GM12878 (cell line): ENCODE measurements around the gene ZNF470.

ENCODE experiments used
- CREB1 ChIP-seq: IDR thresholded peaks from 2 replicates; pipeline ENCODE4 v1.6.1; 2012; ENCODE audit warnings: low read depth, mild to moderate bottlenecking, inconsistent platforms
- CTCF ChIP-seq, 3 experiments: IDR thresholded peaks in 2 of 3; conservative IDR thresholded peaks in 1 of 3; 2 replicates each; pipeline ENCODE4 v1.5.1; 2011; ENCODE audit warnings: low read depth in 3 of 3, low read length in 3 of 3, mild to moderate bottlenecking in 3 of 3, control low read depth in 2 of 3, moderate library complexity in 2 of 3, inconsistent platforms in 1 of 3, mixed read lengths in 1 of 3; ENCODE audit not compliant: control insufficient read depth in 2 of 3, insufficient read depth in 1 of 3; ENCODE audit errors: extremely low read depth in 1 of 3
- EP300 ChIP-seq, 2 experiments: fragments of 150-350 bp in 1 of 2; IDR thresholded peaks; 2 replicates each; pipeline ENCODE4 v1.6.1; 2011 to 2012; ENCODE audit warnings: low read depth in 2 of 2, low read length in 2 of 2, borderline replicate concordance in 1 of 2, improper control_type of control experiment in 1 of 2, inconsistent platforms in 1 of 2; ENCODE audit not compliant: control insufficient read depth in 1 of 2
- HDAC2 ChIP-seq: fragments of 200-600 bp; sonication (generic); IDR thresholded peaks from 2 replicates; pipeline ENCODE4 v1.6.1; 2017
- KDM1A ChIP-seq: fragments of 200-600 bp; sonication (generic); IDR thresholded peaks from 2 replicates; pipeline ENCODE4 v1.6.1; 2016; ENCODE audit warnings: borderline replicate concordance
- PAX5 ChIP-seq: IDR thresholded peaks from 2 replicates; pipeline ENCODE4 v1.6.1; 2011; ENCODE audit warnings: low read depth, low read length, borderline replicate concordance
- PKNOX1 ChIP-seq: fragments of 450-650 bp; IDR thresholded peaks from 2 replicates; pipeline ENCODE4 v1.6.1; 2016; ENCODE audit warnings: mild to moderate bottlenecking
- POLR2A ChIP-seq: IDR thresholded peaks from 2 replicates; pipeline ENCODE4 v1.6.1; 2011; ENCODE audit warnings: low read depth, mild to moderate bottlenecking, low read length
- SPI1 ChIP-seq: IDR thresholded peaks from 2 replicates; pipeline ENCODE4 v1.6.1; 2011; ENCODE audit warnings: low read depth, mild to moderate bottlenecking, low read length, moderate library complexity, borderline replicate concordance; ENCODE audit not compliant: insufficient read depth
- TBL1XR1 ChIP-seq: IDR thresholded peaks from 2 replicates; pipeline ENCODE4 v1.6.1; 2012; ENCODE audit warnings: low read depth, low read length, improper control_type of control experiment
- TCF7 ChIP-seq: IDR thresholded peaks from 2 replicates; pipeline ENCODE4 v1.6.1; 2014; ENCODE audit warnings: antibody characterized with exemption, borderline replicate concordance
- ZNF207 ChIP-seq: fragments of 450-650 bp; IDR thresholded peaks from 2 replicates; pipeline ENCODE4 v1.6.1; 2014; ENCODE audit warnings: antibody characterized with exemption, mild to moderate bottlenecking, borderline replicate concordance

GRCh38 chr19:56596676-56597075 is 29.4 kb downstream of the ZNF470 start:
- no peak for TF ChIP-seq CTCF (IDR thresholded peaks at IDR 0.05 in 2 of 3, conservative IDR thresholded peaks at IDR 0.05 in 1 of 3; ENCODE audit: control insufficient read depth in 2 of 3, extremely low read depth in 1 of 3, insufficient read depth in 1 of 3, low read depth in 3 of 3, low read length in 3 of 3)
- TF ChIP-seq TCF7 = no peak
- TF ChIP-seq POLR2A = no peak
- no peak for TF ChIP-seq PAX5
- no peak for TF ChIP-seq CREB1
- no peak for TF ChIP-seq HDAC2
- TF ChIP-seq SPI1 = no peak
- TF ChIP-seq KDM1A = no peak
- no peak for TF ChIP-seq ZNF207
- no peak for TF ChIP-seq PKNOX1
- no peak for TF ChIP-seq EP300 (IDR thresholded peaks at IDR 0.05; ENCODE audit: borderline replicate concordance in 1 of 2, control insufficient read depth in 1 of 2, low read depth in 2 of 2, low read length in 2 of 2)
- no peak for TF ChIP-seq TBL1XR1
